Endothelial cell (in vitro differentiated cells): ENCODE data around the gene CTNNBL1. TPM values are rescaled to one million over a fixed set of nuclear protein-coding genes. Genes with fewer than 3 reads are reported as not detected.
A peak's percentile ranks its signal among the peaks of the same experiment; 100 is the strongest.

Experiments used
- DNase-seq: peaks from one replicate; pipeline ENCODE4 v3.0.0; 2021; ENCODE audit warnings: low spot score
- H3K27ac Mint-ChIP-seq: one replicate; pipeline ENCODE4 v1.8.0; 2021; ENCODE audit warnings: mixed read lengths, inconsistent platforms; ENCODE audit not compliant: unreplicated experiment
- H3K27me3 Mint-ChIP-seq: one replicate; pipeline ENCODE4 v1.8.0; 2021; ENCODE audit warnings: mild to moderate bottlenecking, moderate library complexity, mixed read lengths, inconsistent platforms; ENCODE audit not compliant: unreplicated experiment
- H3K36me3 Mint-ChIP-seq: one replicate; pipeline ENCODE4 v1.8.0; 2021; ENCODE audit warnings: mild to moderate bottlenecking, low read depth, mixed read lengths, inconsistent platforms; ENCODE audit not compliant: unreplicated experiment
- H3K4me1 Mint-ChIP-seq: one replicate; pipeline ENCODE4 v1.8.0; 2021; ENCODE audit warnings: mild to moderate bottlenecking, mixed read lengths, inconsistent platforms; ENCODE audit not compliant: unreplicated experiment
- H3K4me3 Mint-ChIP-seq: one replicate; pipeline ENCODE4 v1.8.0; 2021; ENCODE audit warnings: mild to moderate bottlenecking, mixed read lengths, inconsistent platforms; ENCODE audit not compliant: unreplicated experiment
- H3K9me3 Mint-ChIP-seq: one replicate; pipeline ENCODE4 v1.8.0; 2021; ENCODE audit warnings: mixed read lengths, inconsistent platforms; ENCODE audit not compliant: unreplicated experiment
- total RNA-seq: library from RNA; stranded (reverse); fragmentation: NEBNext Ultra II Directional; extraction: Animal tissue kit (Norgen Biotek cat#: 25700); gene quantifications from one replicate; pipeline ENCODE4 v1.2.1, GENCODE V29; 2021; ENCODE audit not compliant: unreplicated experiment
- TF ChIP-seq, protein P1 (sequence below): fragments of 200-600 bp; sonication (generic); IDR thresholded peaks from one replicate; pipeline ENCODE4 v1.5.0; 2021; ENCODE audit warnings: antibody characterized with exemption; ENCODE audit not compliant: unreplicated experiment

The CTNNBL1 gene
- total RNA-seq, 1 donor from 2014 or later, result 84.8 TPM

DNA sequence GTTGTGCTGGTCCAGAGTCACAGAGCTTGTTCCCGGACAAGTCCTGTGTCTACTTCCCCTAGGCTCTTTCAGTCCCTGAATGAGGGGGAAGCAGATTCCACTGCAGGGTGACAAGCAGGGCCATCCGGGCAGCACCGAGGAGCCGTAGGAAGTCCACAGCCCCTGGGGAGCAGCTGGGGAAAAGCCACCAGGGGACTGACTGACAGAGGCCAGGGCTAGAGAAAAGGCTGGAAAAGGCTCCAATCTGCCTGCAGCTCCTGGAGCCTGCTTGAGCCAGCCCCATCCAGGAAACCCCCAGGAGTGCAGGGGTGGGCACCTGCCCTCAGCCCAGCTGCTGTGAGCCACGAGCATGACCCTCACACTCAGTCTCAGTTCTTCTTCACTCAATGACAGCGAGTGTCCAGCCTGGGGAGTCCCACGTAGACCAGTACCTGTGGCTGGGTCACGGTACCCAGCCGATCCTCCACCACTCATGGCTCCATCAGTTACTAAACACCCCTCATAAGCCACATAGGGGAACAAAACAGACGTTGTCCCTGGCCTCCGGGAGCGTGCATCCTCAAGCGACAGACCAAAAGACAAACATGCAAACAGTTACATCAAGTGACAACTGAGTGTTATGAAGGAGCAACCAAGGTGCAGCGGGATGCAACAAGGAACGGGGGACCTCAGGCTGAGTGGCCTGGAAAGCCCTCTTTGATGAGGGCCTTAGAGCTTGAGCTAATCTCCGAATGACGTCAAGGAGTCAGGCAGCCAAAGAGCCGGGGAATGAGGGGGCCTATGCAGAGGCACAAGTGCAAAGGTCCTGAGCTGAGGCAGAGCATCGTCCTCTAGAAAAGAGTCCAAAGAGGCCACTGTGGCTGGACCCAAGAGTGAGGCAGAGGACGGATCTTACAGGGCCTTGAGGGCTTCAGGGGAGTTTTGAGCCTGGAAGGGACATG is 184.3 kb downstream of the CTNNBL1 start:
- H3K36me3 Mint-ChIP-seq, result peaks cover 13% of the 10 kb centered on the region
- no peaks in the 10 kb centered on the region for H3K9me3 Mint-ChIP-seq
- TF ChIP-seq, protein P1, sequence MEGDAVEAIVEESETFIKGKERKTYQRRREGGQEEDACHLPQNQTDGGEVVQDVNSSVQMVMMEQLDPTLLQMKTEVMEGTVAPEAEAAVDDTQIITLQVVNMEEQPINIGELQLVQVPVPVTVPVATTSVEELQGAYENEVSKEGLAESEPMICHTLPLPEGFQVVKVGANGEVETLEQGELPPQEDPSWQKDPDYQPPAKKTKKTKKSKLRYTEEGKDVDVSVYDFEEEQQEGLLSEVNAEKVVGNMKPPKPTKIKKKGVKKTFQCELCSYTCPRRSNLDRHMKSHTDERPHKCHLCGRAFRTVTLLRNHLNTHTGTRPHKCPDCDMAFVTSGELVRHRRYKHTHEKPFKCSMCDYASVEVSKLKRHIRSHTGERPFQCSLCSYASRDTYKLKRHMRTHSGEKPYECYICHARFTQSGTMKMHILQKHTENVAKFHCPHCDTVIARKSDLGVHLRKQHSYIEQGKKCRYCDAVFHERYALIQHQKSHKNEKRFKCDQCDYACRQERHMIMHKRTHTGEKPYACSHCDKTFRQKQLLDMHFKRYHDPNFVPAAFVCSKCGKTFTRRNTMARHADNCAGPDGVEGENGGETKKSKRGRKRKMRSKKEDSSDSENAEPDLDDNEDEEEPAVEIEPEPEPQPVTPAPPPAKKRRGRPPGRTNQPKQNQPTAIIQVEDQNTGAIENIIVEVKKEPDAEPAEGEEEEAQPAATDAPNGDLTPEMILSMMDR, result no peak
- no peak for DNase-seq
- peaks cover 2% of the 10 kb centered on the region for H3K27me3 Mint-ChIP-seq
- no peak overlapping the region for H3K27ac Mint-ChIP-seq
- H3K4me1 Mint-ChIP-seq, result no peaks in the 10 kb centered on the region
- no peak overlapping the region for H3K4me3 Mint-ChIP-seq

DNA sequence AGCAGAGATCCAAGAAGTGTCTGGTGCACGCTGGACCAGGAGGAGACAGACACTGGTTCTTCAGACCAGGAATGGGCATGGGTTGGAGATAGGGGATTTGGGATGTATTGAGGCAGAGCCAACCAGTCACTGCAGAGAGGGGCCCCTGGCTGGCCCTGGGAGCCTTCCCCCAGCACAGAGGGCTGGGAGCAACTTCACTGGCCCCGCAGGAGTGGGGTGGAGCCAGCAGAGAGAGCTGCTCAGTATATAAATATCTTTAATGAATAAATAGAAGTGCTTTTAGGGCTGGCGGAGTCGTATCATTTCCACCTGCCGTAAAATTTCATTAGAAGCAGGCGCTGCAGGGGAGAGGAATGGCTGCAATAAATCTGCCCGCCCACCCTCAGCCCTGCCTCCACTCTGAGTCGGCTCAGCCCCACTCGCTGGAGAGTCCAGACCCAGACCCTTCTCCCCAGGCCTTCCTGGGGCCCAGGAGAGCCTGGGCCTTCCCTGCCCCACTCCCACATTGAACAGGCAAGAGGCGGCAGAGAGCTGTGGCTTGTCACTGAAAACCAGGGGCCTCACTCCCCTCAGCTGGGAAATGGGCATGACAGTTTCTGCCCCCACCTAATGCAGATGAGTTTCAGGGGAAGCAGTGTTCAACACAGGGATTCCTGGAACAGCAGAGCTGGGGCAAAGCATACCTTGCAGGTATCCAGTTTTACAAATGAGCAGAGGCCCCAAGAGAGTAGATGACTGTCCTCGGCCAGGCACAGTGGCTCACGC is 185.2 kb downstream of the CTNNBL1 start:
- H3K4me3 Mint-ChIP-seq, result no peak overlapping the region
- H3K36me3 Mint-ChIP-seq, result peaks cover 13% of the 10 kb centered on the region
- DNase-seq, result no peak
- no peaks in the 10 kb centered on the region for H3K9me3 Mint-ChIP-seq
- peaks cover 2% of the 10 kb centered on the region for H3K4me1 Mint-ChIP-seq
- TF ChIP-seq, protein P1, result no peak
- H3K27me3 Mint-ChIP-seq, result peaks cover 2% of the 10 kb centered on the region
- H3K27ac Mint-ChIP-seq, result no peak overlapping the region

DNA sequence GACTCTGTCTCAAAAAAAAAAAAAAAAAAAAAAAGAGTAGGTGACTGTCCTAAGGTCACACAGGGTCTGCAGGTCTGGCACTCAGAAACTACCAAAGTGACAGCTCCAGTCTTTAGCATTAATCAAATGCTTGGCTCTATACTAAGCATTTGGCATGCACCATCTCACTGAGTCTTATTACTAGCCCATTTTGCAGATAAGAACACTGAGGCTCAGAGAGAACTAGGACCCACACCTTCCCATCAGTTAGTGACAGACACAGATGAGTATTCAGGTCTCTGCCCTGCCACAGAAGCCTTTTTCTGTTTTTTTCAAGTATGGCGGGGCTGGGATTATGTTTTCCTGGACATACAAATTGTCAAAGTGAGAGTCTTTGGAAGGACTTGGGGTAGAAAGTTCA is 186.0 kb downstream of the CTNNBL1 start:
- Mint-ChIP-seq H3K36me3 (peaks cover 7% of the 10 kb centered on the region), H3K27ac (no peak overlapping the region), H3K27me3 (peaks cover 2% of the 10 kb centered on the region), H3K9me3 (no peaks in the 10 kb centered on the region), H3K4me1 (peaks cover 2% of the 10 kb centered on the region), H3K4me3 (no peak overlapping the region)
- TF ChIP-seq, protein P1, result no peak
- no peak for DNase-seq

DNA sequence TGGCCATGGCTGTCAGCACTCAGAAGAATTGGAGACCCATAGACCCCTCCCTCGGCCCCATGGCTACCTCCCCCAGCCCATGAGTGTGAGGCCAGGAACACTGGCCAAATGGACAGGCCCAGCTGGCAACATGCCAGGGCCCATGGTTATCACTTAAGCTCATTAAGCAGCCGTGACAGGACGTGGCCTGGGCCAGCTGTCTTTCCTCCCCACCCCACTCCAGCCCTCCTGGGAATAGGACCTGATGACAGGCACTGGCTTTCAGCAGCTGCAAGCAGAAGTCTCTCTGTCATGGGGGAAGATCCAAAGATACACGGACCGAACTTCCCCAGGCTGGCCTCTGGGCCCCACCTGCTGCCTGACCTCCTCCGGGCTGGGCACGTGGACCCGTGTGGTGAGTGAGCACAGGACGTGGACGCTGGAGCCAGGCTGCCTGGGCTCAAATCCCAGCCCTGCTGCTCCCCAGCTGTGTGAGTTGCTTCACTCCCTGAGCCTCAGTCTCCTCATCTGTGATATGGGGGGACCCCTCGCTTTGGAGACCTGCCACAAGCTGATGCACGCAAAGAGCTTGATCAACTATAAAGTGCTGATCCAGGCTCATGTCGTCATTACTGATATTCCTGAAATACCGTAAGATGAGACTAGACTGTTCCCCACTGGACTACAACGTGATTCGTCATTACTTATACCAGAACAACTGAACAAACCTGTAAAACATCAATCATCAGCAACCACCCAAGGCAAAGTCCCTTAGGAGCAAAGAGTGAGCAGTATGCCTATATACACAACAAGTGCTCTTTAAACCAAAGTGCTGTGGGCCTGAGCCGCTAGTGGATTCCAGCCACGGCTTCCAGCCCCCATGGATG is 187.1 kb downstream of the CTNNBL1 start:
- Mint-ChIP-seq H3K27me3 (no peaks in the 10 kb centered on the region), H3K4me3 (no peak overlapping the region), H3K27ac (no peak overlapping the region), H3K9me3 (no peaks in the 10 kb centered on the region), H3K4me1 (peaks cover 2% of the 10 kb centered on the region), H3K36me3 (peaks cover 7% of the 10 kb centered on the region)
- DNase-seq, result peak; percentile 26
- TF ChIP-seq, protein P1, result no peak
